Tibial nerve (tissue), 4 donors: ENCODE data around the gene ATP8A2.

Source experiments
- EP300 ChIP-seq, 2 donors: sonication (generic); formaldehyde crosslinking; IDR thresholded peaks; one replicate each; pipeline ENCODE4 v1.6.1; 2017; ENCODE audit warnings: antibody characterized with exemption in 2 of 2, mild to moderate bottlenecking in 1 of 2
- POLR2A ChIP-seq, 2 donors: fragments of 450-650 bp; IDR thresholded peaks; one replicate each; pipeline ENCODE4 v1.6.1; 2017; ENCODE audit warnings: antibody characterized with exemption in 2 of 2, mild to moderate bottlenecking in 2 of 2, moderate library complexity in 2 of 2
- TF ChIP-seq, protein P1 (sequence below), 5 experiments: fragments of 200-600 bp in 3 of 5; fragments of 450-650 bp in 2 of 5; sonication (generic) in 3 of 5; IDR thresholded peaks; one replicate each; pipeline ENCODE4 v1.5.1; 2016 to 2019; ENCODE audit warnings: antibody characterized with exemption in 5 of 5, mild to moderate bottlenecking in 3 of 5, moderate library complexity in 2 of 5

GRCh38 chr13:26047040-26047439 lies 675.3 kb downstream of the ATP8A2 start:
- TF ChIP-seq, protein P1, sequence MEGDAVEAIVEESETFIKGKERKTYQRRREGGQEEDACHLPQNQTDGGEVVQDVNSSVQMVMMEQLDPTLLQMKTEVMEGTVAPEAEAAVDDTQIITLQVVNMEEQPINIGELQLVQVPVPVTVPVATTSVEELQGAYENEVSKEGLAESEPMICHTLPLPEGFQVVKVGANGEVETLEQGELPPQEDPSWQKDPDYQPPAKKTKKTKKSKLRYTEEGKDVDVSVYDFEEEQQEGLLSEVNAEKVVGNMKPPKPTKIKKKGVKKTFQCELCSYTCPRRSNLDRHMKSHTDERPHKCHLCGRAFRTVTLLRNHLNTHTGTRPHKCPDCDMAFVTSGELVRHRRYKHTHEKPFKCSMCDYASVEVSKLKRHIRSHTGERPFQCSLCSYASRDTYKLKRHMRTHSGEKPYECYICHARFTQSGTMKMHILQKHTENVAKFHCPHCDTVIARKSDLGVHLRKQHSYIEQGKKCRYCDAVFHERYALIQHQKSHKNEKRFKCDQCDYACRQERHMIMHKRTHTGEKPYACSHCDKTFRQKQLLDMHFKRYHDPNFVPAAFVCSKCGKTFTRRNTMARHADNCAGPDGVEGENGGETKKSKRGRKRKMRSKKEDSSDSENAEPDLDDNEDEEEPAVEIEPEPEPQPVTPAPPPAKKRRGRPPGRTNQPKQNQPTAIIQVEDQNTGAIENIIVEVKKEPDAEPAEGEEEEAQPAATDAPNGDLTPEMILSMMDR (IDR thresholded peaks at IDR 0.05) = no peak
- TF ChIP-seq POLR2A (IDR thresholded peaks at IDR 0.05) = no peak
- TF ChIP-seq EP300 (IDR thresholded peaks at IDR 0.05) = no peak
